SU-DHL-6 (cell line): Measurements from ENCODE around the gene SEMA3C.

Experiments used
- H2AFZ ChIP-seq: fragments of 200-600 bp; sonication (generic); 2 replicates; pipeline ENCODE4 v1.6.1; 2014; ENCODE audit warnings: low read depth, mild to moderate bottlenecking, moderate library complexity, mixed read lengths, antibody characterized with exemption, low read length; ENCODE audit not compliant: severe bottlenecking
- H3F3A ChIP-seq: fragments of 200-600 bp; shearing (Covaris generic); 2 replicates; pipeline ENCODE4 v1.6.0; 2016; ENCODE audit warnings: antibody characterized with exemption, mild to moderate bottlenecking; ENCODE audit not compliant: insufficient read depth
- H3K27ac ChIP-seq: fragments of 200-600 bp; sonication (generic); 2 replicates; pipeline ENCODE4 v1.5.1; 2016; ENCODE audit warnings: low read depth, mild to moderate bottlenecking, low read length, moderate library complexity, mixed read lengths
- H3K27me3 ChIP-seq: fragments of 200-600 bp; sonication (generic), shearing (Covaris generic); 2 replicates; pipeline ENCODE4 v1.6.0; 2014; ENCODE audit warnings: mild to moderate bottlenecking, low read length
- H3K36me3 ChIP-seq: fragments of 200-600 bp; sonication (generic); 2 replicates; pipeline ENCODE4 v1.6.1; 2014; ENCODE audit warnings: mild to moderate bottlenecking, low read length, mixed read lengths
- H3K4me2 ChIP-seq: fragments of 300-600, 200-600 bp; shearing (Covaris generic), sonication (generic); 2 replicates; pipeline ENCODE4 v1.6.0; 2014; ENCODE audit warnings: low read length, low read depth, mild to moderate bottlenecking; ENCODE audit not compliant: poor library complexity, severe bottlenecking
- H3K4me3 ChIP-seq: fragments of 200-600 bp; sonication (generic); 2 replicates; pipeline ENCODE4 v1.5.1; 2014; ENCODE audit warnings: antibody characterized with exemption, low read length, mild to moderate bottlenecking, mixed read lengths; ENCODE audit not compliant: insufficient read depth, poor library complexity, severe bottlenecking
- H3K79me2 ChIP-seq: fragments of 200-600 bp; sonication (generic); 2 replicates; pipeline ENCODE4 v1.6.1; 2014; ENCODE audit warnings: mild to moderate bottlenecking, low read length, moderate library complexity; ENCODE audit not compliant: insufficient read depth
- H3K9ac ChIP-seq: fragments of 200-600 bp; sonication (generic); 2 replicates; pipeline ENCODE4 v1.7.0; 2014; ENCODE audit warnings: mild to moderate bottlenecking, low read length
- H3K9me2 ChIP-seq: fragments of 200-600 bp; sonication (generic); replicated peaks from 2 replicates; pipeline ENCODE4 v1.6.1; 2014; ENCODE audit warnings: low read length; ENCODE audit not compliant: insufficient read depth
- H3K9me3 ChIP-seq: fragments of 200-600 bp; sonication (generic); 2 replicates; pipeline ENCODE4 v1.6.1; 2014; ENCODE audit warnings: low read length, mixed read lengths; ENCODE audit not compliant: insufficient read depth
- H4K20me1 ChIP-seq: fragments of 200-600 bp; sonication (generic); 2 replicates; pipeline ENCODE4 v1.6.1; 2014; ENCODE audit warnings: low read depth, mild to moderate bottlenecking, antibody characterized with exemption, low read length, moderate library complexity, mixed read lengths
- CTCF ChIP-seq: fragments of 200-600 bp; sonication (generic); IDR thresholded peaks from one replicate; pipeline ENCODE4 v1.5.1; 2017; ENCODE audit warnings: antibody characterized with exemption, mild to moderate bottlenecking, low read length, moderate library complexity; ENCODE audit not compliant: insufficient read depth, poor library complexity, severe bottlenecking
- EZH2phosphoT487 ChIP-seq: fragments of 200-600 bp; sonication (generic), shearing (Covaris generic); conservative IDR thresholded peaks from 2 replicates; pipeline ENCODE4 v1.6.1; 2018; ENCODE audit warnings: mild to moderate bottlenecking, antibody characterized with exemption, low read length, moderate library complexity, mixed read lengths

SEMA3C gene

GRCh38 chr7:80766724-80767123 lies 152.1 kb downstream of the SEMA3C start:
- Histone ChIP-seq H3F3A (no peaks in the 10 kb centered on the region), H3K36me3 (no peaks in the 10 kb centered on the region), H3K27me3 (no peaks in the 10 kb centered on the region), H3K27ac (no peak overlapping the region), H4K20me1 (no peaks in the 10 kb centered on the region), H3K9me2 (no peaks in the 10 kb centered on the region), H3K4me2 (no peak overlapping the region), H3K9me3 (no peaks in the 10 kb centered on the region), H3K9ac (no peak overlapping the region), H3K79me2 (no peaks in the 10 kb centered on the region), H2AFZ (no peak overlapping the region), H3K4me3 (no peak overlapping the region)
- no peak for TF ChIP-seq CTCF
- TF ChIP-seq EZH2phosphoT487: no peak

- TF ChIP-seq EZH2phosphoT487: no peak
- no peak for TF ChIP-seq CTCF
- no peak overlapping the region for H3K4me2 ChIP-seq
- no peak overlapping the region for H3K4me3 ChIP-seq
- no peak overlapping the region for H3K27ac ChIP-seq
- no peaks in the 10 kb centered on the region for H3K9me2 ChIP-seq
- no peaks in the 10 kb centered on the region for H3K79me2 ChIP-seq
- no peak overlapping the region for H3K9ac ChIP-seq
- H3K27me3 ChIP-seq: no peaks in the 10 kb centered on the region
- H4K20me1 ChIP-seq: no peaks in the 10 kb centered on the region
- no peaks in the 10 kb centered on the region for H3F3A ChIP-seq
- no peak overlapping the region for H2AFZ ChIP-seq
- H3K36me3 ChIP-seq: no peaks in the 10 kb centered on the region
- H3K9me3 ChIP-seq: no peaks in the 10 kb centered on the region
Measured at GRCh38 chr7:80764132-80764531, 154.7 kb downstream of the SEMA3C start.

- Histone ChIP-seq H3K36me3 (no peaks in the 10 kb centered on the region), H3K27me3 (no peaks in the 10 kb centered on the region), H3K27ac (no peak overlapping the region), H3F3A (no peaks in the 10 kb centered on the region), H3K4me2 (no peak overlapping the region), H2AFZ (no peak overlapping the region), H3K9me2 (no peaks in the 10 kb centered on the region), H3K4me3 (no peak overlapping the region), H3K9ac (no peak overlapping the region), H4K20me1 (no peaks in the 10 kb centered on the region), H3K79me2 (no peaks in the 10 kb centered on the region), H3K9me3 (no peaks in the 10 kb centered on the region)
- TF ChIP-seq CTCF: no peak
- TF ChIP-seq EZH2phosphoT487: no peak
Measured at GRCh38 chr7:80763704-80764103, 155.1 kb downstream of the SEMA3C start.
